Activated CD8-positive, alpha-beta memory T cell treated with anti-CD3 and anti-CD28 coated beads for 36 hours (primary cell): ENCODE measurements around the gene GUK1. TPM values are rescaled to one million over a fixed set of nuclear protein-coding genes. Genes with fewer than 3 reads are reported as not detected.

Experiments used
- CTCF ChIA-PET: fragments of 350-600 bp; sonication (Branson Sonifier 250); formaldehyde crosslinking; loops from one replicate; lab custom pipeline; 2021; ENCODE audit warnings: antibody characterized with exemption; lab: Charles Lee
- POLR2A ChIA-PET: fragments of 350-600 bp; sonication (Branson Sonifier 250); formaldehyde crosslinking; loops from one replicate; lab custom pipeline; 2021; ENCODE audit warnings: antibody characterized with exemption; lab: Charles Lee
- total RNA-seq, 2 experiments: library from RNA; stranded (reverse); gene quantifications; one replicate each; pipeline ENCODE4 v1.2.3, GENCODE V29; 2021

GUK1 gene
- total RNA-seq, 2 experiments from 2014 or later = 264 to 267 TPM

GRCh38 chr1:228144193-228144992 is 4.3 kb downstream of the GUK1 start:
- CTCF ChIA-PET = interaction anchor here (0.9 to 1.9 kb wide), 2 partner anchors 13 to 21 kb away, joined by 4 to 11 read pairs; partner anchors contain the start of gene IBA57
- POLR2A ChIA-PET = no interaction called here

GRCh38 chr1:228144993-228145343 is 4.9 kb downstream of the GUK1 start:
- POLR2A ChIA-PET = no interaction called here
- CTCF ChIA-PET = interaction anchor here (1.9 kb wide), 1 partner anchor 21 kb away, joined by 11 read pairs; the partner anchor contains the start of gene IBA57

GRCh38 chr1:228145463-228146416 is 5.7 kb downstream of the GUK1 start:
- ChIA-PET POLR2A (no interaction called here), CTCF (interaction anchor here (1.9 kb wide), 1 partner anchor 20 kb away, joined by 11 read pairs; the partner anchor contains the start of gene IBA57)

- ChIA-PET POLR2A (no interaction called here), CTCF (no interaction called here)
Measured at GRCh38 chr1:228146417-228147150, 6.5 kb downstream of the GUK1 start.

GRCh38 chr1:228147151-228147693 is 7.1 kb downstream of the GUK1 start:
- ChIA-PET CTCF (no interaction called here), POLR2A (no interaction called here)

- ChIA-PET POLR2A (no interaction called here), CTCF (no interaction called here)
Measured at GRCh38 chr1:228147768-228148167, 7.7 kb downstream of the GUK1 start.

- ChIA-PET POLR2A (no interaction called here), CTCF (no interaction called here)
Measured at GRCh38 chr1:228148196-228148861, 8.2 kb downstream of the GUK1 start.

- POLR2A ChIA-PET = no interaction called here
- CTCF ChIA-PET = no interaction called here
Measured at GRCh38 chr1:228148935-228149405, 8.9 kb downstream of the GUK1 start.

GRCh38 chr1:228149406-228150119 is 9.5 kb downstream of the GUK1 start, which contains the start of gene GJC2:
TSS of gene GJC2 (plus strand) at chr1:228149930. CDS start at chr1:228157759, 7,829 bp downstream.
- POLR2A ChIA-PET = no interaction called here
- CTCF ChIA-PET = no interaction called here

GRCh38 chr1:228150120-228150460 is 10.0 kb downstream of the GUK1 start:
- POLR2A ChIA-PET = no interaction called here
- CTCF ChIA-PET = no interaction called here

- ChIA-PET POLR2A (no interaction called here), CTCF (no interaction called here)
Measured at GRCh38 chr1:228150461-228151179, 10.5 kb downstream of the GUK1 start.

GRCh38 chr1:228151180-228151925 is 11.3 kb downstream of the GUK1 start:
- ChIA-PET POLR2A (interaction anchor here (1.0 to 1.3 kb wide), 2 partner anchors 14 to 60 kb away, joined by 3 read pairs; partner anchors contain the start of gene IBA57), CTCF (interaction anchor here (1.4 kb wide), 1 partner anchor 9 kb away, joined by 4 read pairs; no protein-coding TSS in a partner anchor)

- ChIA-PET CTCF (interaction anchor here (0.7 to 1.4 kb wide), 2 partner anchors 10 to 28 kb away, joined by 4 read pairs; no protein-coding TSS in a partner anchor), POLR2A (interaction anchor here (1.0 to 1.3 kb wide), 2 partner anchors 13 to 61 kb away, joined by 3 read pairs; partner anchors contain the start of gene IBA57)
Measured at GRCh38 chr1:228152097-228152917, 12.2 kb downstream of the GUK1 start.

GRCh38 chr1:228152918-228153258 is 12.8 kb downstream of the GUK1 start:
- CTCF ChIA-PET = interaction anchor here (0.7 to 1.4 kb wide), 2 partner anchors 11 to 27 kb away, joined by 4 read pairs; no protein-coding TSS in a partner anchor
- POLR2A ChIA-PET = interaction anchor here (1.3 kb wide), 1 partner anchor 62 kb away, joined by 3 read pairs; no protein-coding TSS in a partner anchor

GRCh38 chr1:228154021-228154669 is 14.1 kb downstream of the GUK1 start:
- ChIA-PET POLR2A (no interaction called here), CTCF (interaction anchor here (0.9 to 1.5 kb wide), 2 partner anchors 11 to 23 kb away, joined by 3 to 4 read pairs; no protein-coding TSS in a partner anchor)
